HG03139 (cell line): Measurements from ENCODE around the gene SERPINB2.
A peak's percentile ranks its signal among the peaks of the same experiment; 100 is the strongest.
"Not testable (repeated sequence)": the region's sequence is repeated elsewhere in the genome, so short reads cannot be mapped to it uniquely, and the experiment has no call there.

Experiments
- ATAC-seq: cut with Tn5 transposase; IDR thresholded peaks from one replicate; pipeline ENCODE4 v1.9.1; 2021; ENCODE audit not compliant: unreplicated experiment

SERPINB2 gene

GRCh38 chr18:63888470-63889190, 1.1 kb downstream of the SERPINB2 start:
- ATAC-seq, result no peak

- ATAC-seq, result no peak
Observed at GRCh38 chr18:63889626-63890025, 2.1 kb downstream of the SERPINB2 start.

GRCh38 chr18:63890237-63890949, 2.9 kb downstream of the SERPINB2 start:
- no peak for ATAC-seq

- peak; percentile 71 for ATAC-seq
Observed at GRCh38 chr18:63890950-63891304, 3.4 kb downstream of the SERPINB2 start.

- ATAC-seq, result no peak
Observed at GRCh38 chr18:63892566-63892965, 5.1 kb downstream of the SERPINB2 start.

- ATAC-seq, result no peak
Observed at GRCh38 chr18:63894106-63894772, 6.7 kb downstream of the SERPINB2 start.

- no peak for ATAC-seq
Observed at GRCh38 chr18:63895190-63895589, 7.7 kb downstream of the SERPINB2 start.

- no peak for ATAC-seq
Observed at GRCh38 chr18:63897072-63897471, 9.6 kb downstream of the SERPINB2 start.

- no peak for ATAC-seq
Observed at GRCh38 chr18:63899206-63899605, 11.7 kb downstream of the SERPINB2 start.

- ATAC-seq, result no peak
Observed at GRCh38 chr18:63903851-63904570, 16.5 kb downstream of the SERPINB2 start.

GRCh38 chr18:63904694-63905093, 17.2 kb downstream of the SERPINB2 start:
- ATAC-seq, result no peak

GRCh38 chr18:63905361-63905760, 17.9 kb downstream of the SERPINB2 start:
- ATAC-seq, result no peak

- ATAC-seq, result no peak
Observed at GRCh38 chr18:63906056-63906455, 18.6 kb downstream of the SERPINB2 start.

- no peak for ATAC-seq
Observed at GRCh38 chr18:63907664-63908063, 20.2 kb downstream of the SERPINB2 start, which contains the start of gene SERPINB10. Gene SERPINB10 (plus strand): TSS chr18:63907958. CDS start chr18:63915511, 7,553 bp downstream.

- ATAC-seq, result no peak
Observed at GRCh38 chr18:63908858-63909257, 21.4 kb downstream of the SERPINB2 start.

- no peak for ATAC-seq
Observed at GRCh38 chr18:63909870-63910269, 22.4 kb downstream of the SERPINB2 start.

GRCh38 chr18:63917817-63918216, 30.3 kb downstream of the SERPINB2 start:
- no peak for ATAC-seq

- no peak for ATAC-seq
Observed at GRCh38 chr18:63922049-63922448, 34.5 kb downstream of the SERPINB2 start.

- no peak for ATAC-seq
Observed at GRCh38 chr18:63924551-63924950, 37.0 kb downstream of the SERPINB2 start.

- no peak for ATAC-seq
Observed at GRCh38 chr18:63928331-63928730, 40.8 kb downstream of the SERPINB2 start.

- not testable (repeated sequence) for ATAC-seq
Observed at GRCh38 chr18:63929369-63929768, 41.9 kb downstream of the SERPINB2 start.
